ENCODE results near the gene TOP2A.

GRCh38 chr17:40355123-40355803, 62.4 kb downstream of the TOP2A start:
- TF ChIP-seq YY1 (IDR thresholded peaks at IDR 0.05; ENCODE audit: insufficient read depth, insufficient read length) (no peak), SUZ12 (IDR thresholded peaks at IDR 0.05; ENCODE audit: extremely low read depth, insufficient read depth, insufficient read length) (no peak)

All from NT2/D1 (cell line).